NCI-H1694 treated with DMSO at 0.1 percent for 48 hours (cell line): ENCODE data around the gene BAIAP2L1.
"Not testable (repeated sequence)": the region's sequence is repeated elsewhere in the genome, so short reads cannot be mapped to it uniquely, and the experiment has no call there.

ENCODE experiments used
- DNase-seq: peaks from one replicate; lab custom pipeline; 2025; lab: John Stamatoyannopoulos, UW

BAIAP2L1 gene

GRCh38 chr7:98398567-98399372 lies 2.1 kb downstream of the BAIAP2L1 start:
- DNase-seq = no peak

GRCh38 chr7:98396768-98397167 lies 4.1 kb downstream of the BAIAP2L1 start:
- no peak for DNase-seq

GRCh38 chr7:98395951-98396350 lies 4.9 kb downstream of the BAIAP2L1 start:
- no peak for DNase-seq

GRCh38 chr7:98395481-98395880 lies 5.4 kb downstream of the BAIAP2L1 start:
- no peak for DNase-seq

GRCh38 chr7:98394377-98394836 lies 6.5 kb downstream of the BAIAP2L1 start:
- no peak for DNase-seq

GRCh38 chr7:98387544-98388226 lies 13.2 kb downstream of the BAIAP2L1 start:
- DNase-seq = peak; percentile 41

GRCh38 chr7:98387131-98387530 lies 13.8 kb downstream of the BAIAP2L1 start:
- no peak for DNase-seq

GRCh38 chr7:98385532-98385931 lies 15.4 kb downstream of the BAIAP2L1 start:
- not testable (repeated sequence) for DNase-seq

- no peak for DNase-seq
These were observed 22.6 kb downstream of the BAIAP2L1 start for GRCh38 chr7:98378210-98378819.

- no peak for DNase-seq
These were observed 24.2 kb downstream of the BAIAP2L1 start for GRCh38 chr7:98376711-98377110.

GRCh38 chr7:98375664-98376063 lies 25.2 kb downstream of the BAIAP2L1 start:
- DNase-seq = no peak

- DNase-seq = no peak
These were observed 26.6 kb downstream of the BAIAP2L1 start for GRCh38 chr7:98374285-98374680.

GRCh38 chr7:98372993-98373392 lies 27.9 kb downstream of the BAIAP2L1 start:
- peak; percentile 94 for DNase-seq

GRCh38 chr7:98369726-98370125 lies 31.2 kb downstream of the BAIAP2L1 start:
- DNase-seq = no peak

- no peak for DNase-seq
These were observed 32.2 kb downstream of the BAIAP2L1 start for GRCh38 chr7:98368716-98369115.

GRCh38 chr7:98366562-98366938 lies 34.3 kb downstream of the BAIAP2L1 start:
- DNase-seq = no peak

GRCh38 chr7:98365863-98366561 lies 34.9 kb downstream of the BAIAP2L1 start:
- DNase-seq = no peak

GRCh38 chr7:98364220-98364619 lies 36.7 kb downstream of the BAIAP2L1 start:
- no peak for DNase-seq

- no peak for DNase-seq
These were observed 38.4 kb downstream of the BAIAP2L1 start for GRCh38 chr7:98362517-98362916.

GRCh38 chr7:98360221-98361130 lies 40.4 kb downstream of the BAIAP2L1 start:
- DNase-seq = no peak

GRCh38 chr7:98359395-98359794 lies 41.5 kb downstream of the BAIAP2L1 start:
- DNase-seq = no peak
